ENCODE data around the gene ATG9B. TPM values are rescaled to one million over a fixed set of nuclear protein-coding genes. Genes with fewer than 3 reads are reported as not detected.
A peak's percentile ranks its signal among the peaks of the same experiment; 100 is the strongest.

Gene ATG9B
- total and polyA plus RNA-seq, 9 of the 15 experiments (the other 6 are each of a cell fraction or from before 2014, with no cell fraction given), result 0.29 to 8.0 (median 2.1) TPM

GRCh38 chr7:150992833-150993302 is 31.4 kb downstream of the ATG9B start (continued):
- TF ChIP-seq, protein P1, sequence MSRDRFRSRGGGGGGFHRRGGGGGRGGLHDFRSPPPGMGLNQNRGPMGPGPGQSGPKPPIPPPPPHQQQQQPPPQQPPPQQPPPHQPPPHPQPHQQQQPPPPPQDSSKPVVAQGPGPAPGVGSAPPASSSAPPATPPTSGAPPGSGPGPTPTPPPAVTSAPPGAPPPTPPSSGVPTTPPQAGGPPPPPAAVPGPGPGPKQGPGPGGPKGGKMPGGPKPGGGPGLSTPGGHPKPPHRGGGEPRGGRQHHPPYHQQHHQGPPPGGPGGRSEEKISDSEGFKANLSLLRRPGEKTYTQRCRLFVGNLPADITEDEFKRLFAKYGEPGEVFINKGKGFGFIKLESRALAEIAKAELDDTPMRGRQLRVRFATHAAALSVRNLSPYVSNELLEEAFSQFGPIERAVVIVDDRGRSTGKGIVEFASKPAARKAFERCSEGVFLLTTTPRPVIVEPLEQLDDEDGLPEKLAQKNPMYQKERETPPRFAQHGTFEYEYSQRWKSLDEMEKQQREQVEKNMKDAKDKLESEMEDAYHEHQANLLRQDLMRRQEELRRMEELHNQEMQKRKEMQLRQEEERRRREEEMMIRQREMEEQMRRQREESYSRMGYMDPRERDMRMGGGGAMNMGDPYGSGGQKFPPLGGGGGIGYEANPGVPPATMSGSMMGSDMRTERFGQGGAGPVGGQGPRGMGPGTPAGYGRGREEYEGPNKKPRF (IDR thresholded peaks at IDR 0.05; ENCODE audit: low read depth, low read length), result no peak
- TF ChIP-seq SMARCC2 (IDR thresholded peaks at IDR 0.05; ENCODE audit: low read depth), result no peak
- TF ChIP-seq C11orf30 (IDR thresholded peaks at IDR 0.05; ENCODE audit: low read depth), result no peak
- peak; percentile 100 for TF ChIP-seq SIX5 (IDR thresholded peaks at IDR 0.05; ENCODE audit: borderline replicate concordance in 1 of 2, insufficient read depth in 1 of 2, low read depth in 1 of 2, low read length in 2 of 2)
- no peak for TF ChIP-seq ZBTB8A (IDR thresholded peaks at IDR 0.05; ENCODE audit: partially characterized antibody)
- TF ChIP-seq ESRRA (IDR thresholded peaks at IDR 0.05; ENCODE audit: borderline replicate concordance, low read depth), result peak; percentile 69; the same call in 1 of the 2 replicates
- peak; percentile 12 to 30; a peak in 2 of 4 replicates for TF ChIP-seq TRIM24 (IDR thresholded peaks at IDR 0.05)
- TF ChIP-seq, protein P2, sequence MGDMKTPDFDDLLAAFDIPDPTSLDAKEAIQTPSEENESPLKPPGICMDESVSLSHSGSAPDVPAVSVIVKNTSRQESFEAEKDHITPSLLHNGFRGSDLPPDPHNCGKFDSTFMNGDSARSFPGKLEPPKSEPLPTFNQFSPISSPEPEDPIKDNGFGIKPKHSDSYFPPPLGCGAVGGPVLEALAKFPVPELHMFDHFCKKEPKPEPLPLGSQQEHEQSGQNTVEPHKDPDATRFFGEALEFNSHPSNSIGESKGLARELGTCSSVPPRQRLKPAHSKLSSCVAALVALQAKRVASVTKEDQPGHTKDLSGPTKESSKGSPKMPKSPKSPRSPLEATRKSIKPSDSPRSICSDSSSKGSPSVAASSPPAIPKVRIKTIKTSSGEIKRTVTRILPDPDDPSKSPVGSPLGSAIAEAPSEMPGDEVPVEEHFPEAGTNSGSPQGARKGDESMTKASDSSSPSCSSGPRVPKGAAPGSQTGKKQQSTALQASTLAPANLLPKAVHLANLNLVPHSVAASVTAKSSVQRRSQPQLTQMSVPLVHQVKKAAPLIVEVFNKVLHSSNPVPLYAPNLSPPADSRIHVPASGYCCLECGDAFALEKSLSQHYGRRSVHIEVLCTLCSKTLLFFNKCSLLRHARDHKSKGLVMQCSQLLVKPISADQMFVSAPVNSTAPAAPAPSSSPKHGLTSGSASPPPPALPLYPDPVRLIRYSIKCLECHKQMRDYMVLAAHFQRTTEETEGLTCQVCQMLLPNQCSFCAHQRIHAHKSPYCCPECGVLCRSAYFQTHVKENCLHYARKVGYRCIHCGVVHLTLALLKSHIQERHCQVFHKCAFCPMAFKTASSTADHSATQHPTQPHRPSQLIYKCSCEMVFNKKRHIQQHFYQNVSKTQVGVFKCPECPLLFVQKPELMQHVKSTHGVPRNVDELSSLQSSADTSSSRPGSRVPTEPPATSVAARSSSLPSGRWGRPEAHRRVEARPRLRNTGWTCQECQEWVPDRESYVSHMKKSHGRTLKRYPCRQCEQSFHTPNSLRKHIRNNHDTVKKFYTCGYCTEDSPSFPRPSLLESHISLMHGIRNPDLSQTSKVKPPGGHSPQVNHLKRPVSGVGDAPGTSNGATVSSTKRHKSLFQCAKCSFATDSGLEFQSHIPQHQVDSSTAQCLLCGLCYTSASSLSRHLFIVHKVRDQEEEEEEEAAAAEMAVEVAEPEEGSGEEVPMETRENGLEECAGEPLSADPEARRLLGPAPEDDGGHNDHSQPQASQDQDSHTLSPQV (IDR thresholded peaks at IDR 0.05), result peak; percentile 92
- no peak for TF ChIP-seq EP400 (IDR thresholded peaks at IDR 0.05)
- peak; percentile 40; the same call in 1 of the 2 replicates for TF ChIP-seq BHLHE40 (IDR thresholded peaks at IDR 0.05; ENCODE audit: low read length)
- no peak for TF ChIP-seq TGIF2 (CRISPR knock-in tag; IDR thresholded peaks at IDR 0.05)
- no peak for TF ChIP-seq XRCC4 (IDR thresholded peaks at IDR 0.05; ENCODE audit: extremely low read depth, insufficient read depth, insufficient read length)
- TF ChIP-seq FOS (IDR thresholded peaks at IDR 0.05; ENCODE audit: extremely low read depth, insufficient read length), result no peak
- peak; percentile 70; the same call in 1 of the 2 replicates for TF ChIP-seq ZNF589 (CRISPR knock-in tag; IDR thresholded peaks at IDR 0.05; ENCODE audit: low read depth)
- TF ChIP-seq BCOR (IDR thresholded peaks at IDR 0.05), result no peak
- no peak for TF ChIP-seq SNRNP70 (optimal IDR thresholded peaks at IDR 0.05; ENCODE audit: low read depth, low read length)
- no peak; the same call in 1 of the 2 replicates for TF ChIP-seq CHD2 (IDR thresholded peaks at IDR 0.05; ENCODE audit: low read depth, low read length)
- TF ChIP-seq BCL6 (CRISPR knock-in tag; IDR thresholded peaks at IDR 0.05), result no peak
- TF ChIP-seq MBD2 (IDR thresholded peaks at IDR 0.05; ENCODE audit: borderline replicate concordance, low read depth), result peak; percentile 94
- TF ChIP-seq HOMEZ (CRISPR knock-in tag; IDR thresholded peaks at IDR 0.05), result no peak
- TF ChIP-seq, protein P3, sequence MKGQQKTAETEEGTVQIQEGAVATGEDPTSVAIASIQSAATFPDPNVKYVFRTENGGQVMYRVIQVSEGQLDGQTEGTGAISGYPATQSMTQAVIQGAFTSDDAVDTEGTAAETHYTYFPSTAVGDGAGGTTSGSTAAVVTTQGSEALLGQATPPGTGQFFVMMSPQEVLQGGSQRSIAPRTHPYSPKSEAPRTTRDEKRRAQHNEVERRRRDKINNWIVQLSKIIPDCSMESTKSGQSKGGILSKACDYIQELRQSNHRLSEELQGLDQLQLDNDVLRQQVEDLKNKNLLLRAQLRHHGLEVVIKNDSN (CRISPR knock-in tag; IDR thresholded peaks at IDR 0.05), result peak; percentile 44; the same call in 1 of the 2 replicates
